Cardiac fibroblast (primary cell): ENCODE data around the gene TMEM108.

Experiments
- DNase-seq, 2 donors: peaks; one replicate each; pipeline versions ENCODE4 v3.0.0 to v3.0.0-alpha.2; 2010; ENCODE audit warnings: low read depth in 2 of 2
- H3K4me3 ChIP-seq, 2 donors: replicated peaks in 1 of 2; 1 replicate in 1 of 2; 2 replicates in 1 of 2; pipeline ENCODE4 v1.5.1; 2011; ENCODE audit warnings: low read depth in 2 of 2, low read length in 2 of 2, mild to moderate bottlenecking in 2 of 2, moderate library complexity in 1 of 2
- TF ChIP-seq, protein P1 (sequence below): IDR thresholded peaks from one replicate; pipeline ENCODE4 v1.5.1; 2011; ENCODE audit warnings: low read depth, mild to moderate bottlenecking, low read length, inconsistent platforms

The TMEM108 gene

DNA sequence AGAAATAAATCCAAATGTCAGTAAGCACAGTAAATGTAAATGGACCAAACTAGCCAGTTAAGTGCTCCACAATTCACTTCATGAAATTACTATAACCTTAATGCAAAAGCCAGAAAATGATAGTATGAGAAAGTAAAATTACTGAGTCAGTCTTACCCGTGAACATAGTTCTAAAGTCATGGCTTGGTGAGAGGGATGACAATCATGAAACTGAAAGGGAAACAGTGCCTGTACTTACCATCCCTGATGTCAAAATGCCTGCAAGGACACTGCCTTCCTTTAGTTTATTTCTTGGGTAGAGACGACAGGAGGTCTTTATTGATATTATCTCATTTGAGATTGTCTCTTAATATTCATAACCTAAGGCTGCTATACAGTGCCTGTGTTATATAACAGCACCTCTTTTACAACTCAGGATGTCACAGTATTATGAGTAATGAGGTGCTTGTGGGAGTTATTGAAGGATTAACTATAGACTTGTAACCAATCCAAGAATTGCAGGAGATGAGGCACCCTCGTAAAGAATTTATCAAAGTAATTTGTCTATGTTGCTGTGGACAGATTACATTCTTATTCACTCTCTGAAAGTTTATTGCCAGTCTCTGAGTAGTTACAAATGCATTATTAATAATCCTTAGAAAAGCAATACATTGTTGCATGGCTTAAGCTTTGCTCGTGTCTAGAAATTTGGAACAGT is 218.7 kb downstream of the TMEM108 start:
- TF ChIP-seq, protein P1, sequence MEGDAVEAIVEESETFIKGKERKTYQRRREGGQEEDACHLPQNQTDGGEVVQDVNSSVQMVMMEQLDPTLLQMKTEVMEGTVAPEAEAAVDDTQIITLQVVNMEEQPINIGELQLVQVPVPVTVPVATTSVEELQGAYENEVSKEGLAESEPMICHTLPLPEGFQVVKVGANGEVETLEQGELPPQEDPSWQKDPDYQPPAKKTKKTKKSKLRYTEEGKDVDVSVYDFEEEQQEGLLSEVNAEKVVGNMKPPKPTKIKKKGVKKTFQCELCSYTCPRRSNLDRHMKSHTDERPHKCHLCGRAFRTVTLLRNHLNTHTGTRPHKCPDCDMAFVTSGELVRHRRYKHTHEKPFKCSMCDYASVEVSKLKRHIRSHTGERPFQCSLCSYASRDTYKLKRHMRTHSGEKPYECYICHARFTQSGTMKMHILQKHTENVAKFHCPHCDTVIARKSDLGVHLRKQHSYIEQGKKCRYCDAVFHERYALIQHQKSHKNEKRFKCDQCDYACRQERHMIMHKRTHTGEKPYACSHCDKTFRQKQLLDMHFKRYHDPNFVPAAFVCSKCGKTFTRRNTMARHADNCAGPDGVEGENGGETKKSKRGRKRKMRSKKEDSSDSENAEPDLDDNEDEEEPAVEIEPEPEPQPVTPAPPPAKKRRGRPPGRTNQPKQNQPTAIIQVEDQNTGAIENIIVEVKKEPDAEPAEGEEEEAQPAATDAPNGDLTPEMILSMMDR, result no peak
- DNase-seq, result peak in 1 of 2 donors; percentile 26
- no peak overlapping the region for H3K4me3 ChIP-seq

DNA sequence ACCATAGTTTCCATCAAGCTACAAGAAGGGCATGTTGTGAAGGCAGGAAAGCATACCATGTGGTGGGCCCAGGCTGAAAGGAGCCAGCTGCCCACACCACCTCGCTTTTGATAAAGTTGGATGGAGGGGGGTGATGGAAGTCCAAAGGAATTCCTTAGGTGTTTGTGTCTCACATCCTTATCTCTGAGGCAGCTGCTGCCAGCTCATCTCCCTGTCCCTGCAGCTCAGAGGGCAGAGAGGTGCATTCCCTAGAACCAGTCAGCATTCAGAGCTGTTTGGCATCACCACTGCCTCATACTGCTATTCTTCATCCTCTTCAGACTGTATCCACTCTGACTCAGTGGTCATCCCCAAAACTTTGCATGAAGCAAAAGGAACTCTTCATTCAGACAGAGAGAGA is 220.2 kb downstream of the TMEM108 start:
- no peak overlapping the region for H3K4me3 ChIP-seq
- TF ChIP-seq, protein P1, result no peak
- DNase-seq, result no peak

DNA sequence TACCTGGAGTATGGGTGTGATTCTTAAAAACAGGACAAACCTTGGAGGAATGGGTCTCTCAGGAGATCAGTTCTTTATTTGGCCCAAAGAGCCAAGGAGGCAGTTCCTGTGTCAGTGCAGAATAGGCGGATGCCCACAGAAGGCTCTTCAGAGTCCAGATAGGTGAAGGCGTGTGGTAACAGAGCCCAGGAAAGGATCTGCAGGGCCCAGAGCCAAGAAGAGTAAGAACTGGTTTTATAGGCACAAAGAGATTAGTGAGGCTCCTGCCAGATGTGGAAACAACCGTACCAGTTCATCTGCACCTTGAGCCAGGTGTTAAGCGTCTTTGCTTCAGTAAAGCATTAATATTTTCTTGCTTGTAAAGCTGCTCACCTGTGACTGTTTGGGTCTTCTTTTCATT is 221.6 kb downstream of the TMEM108 start:
- TF ChIP-seq, protein P1, result no peak
- DNase-seq, result no peak
- H3K4me3 ChIP-seq, result no peak overlapping the region

DNA sequence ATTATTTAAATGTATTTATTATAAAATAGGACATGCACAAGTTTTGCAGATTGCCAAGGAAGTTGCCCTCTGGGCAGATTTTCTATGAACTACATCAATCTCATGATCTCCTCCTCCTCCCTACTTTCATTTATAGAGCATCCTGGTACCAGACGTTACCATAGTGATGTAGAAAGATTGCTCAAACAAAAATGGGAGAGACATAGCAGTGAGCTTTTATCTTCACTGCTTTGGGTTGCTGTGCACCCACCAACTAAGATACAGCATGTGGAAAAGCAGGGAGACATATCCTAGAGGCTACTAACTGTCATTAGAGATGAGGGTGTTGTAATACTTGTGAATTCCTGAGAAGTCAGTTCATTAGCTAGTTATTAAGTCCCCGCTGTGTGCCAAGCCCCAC is 224.1 kb downstream of the TMEM108 start:
- DNase-seq, result no peak
- TF ChIP-seq, protein P1, result no peak
- H3K4me3 ChIP-seq, result no peak overlapping the region

DNA sequence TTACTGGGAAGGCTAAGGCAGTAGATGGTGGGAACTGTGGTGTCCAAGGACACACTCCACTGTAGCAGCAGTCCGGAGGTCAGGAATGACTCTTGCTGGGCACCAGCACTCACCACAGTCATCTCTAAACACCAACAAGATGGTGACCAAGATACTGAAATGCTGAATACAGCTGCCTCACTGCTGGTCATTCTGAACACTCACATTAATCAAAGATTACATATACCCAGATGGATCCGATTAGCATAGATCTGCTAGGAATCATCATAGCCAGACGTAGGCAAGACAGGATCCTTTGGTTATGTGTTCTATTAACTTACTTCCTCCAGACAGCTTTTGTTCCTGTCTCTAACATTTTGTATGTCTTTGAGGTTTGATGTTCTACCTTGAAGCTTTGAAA is 226.7 kb downstream of the TMEM108 start:
- TF ChIP-seq, protein P1, result no peak
- no peak overlapping the region for H3K4me3 ChIP-seq
- DNase-seq, result no peak

DNA sequence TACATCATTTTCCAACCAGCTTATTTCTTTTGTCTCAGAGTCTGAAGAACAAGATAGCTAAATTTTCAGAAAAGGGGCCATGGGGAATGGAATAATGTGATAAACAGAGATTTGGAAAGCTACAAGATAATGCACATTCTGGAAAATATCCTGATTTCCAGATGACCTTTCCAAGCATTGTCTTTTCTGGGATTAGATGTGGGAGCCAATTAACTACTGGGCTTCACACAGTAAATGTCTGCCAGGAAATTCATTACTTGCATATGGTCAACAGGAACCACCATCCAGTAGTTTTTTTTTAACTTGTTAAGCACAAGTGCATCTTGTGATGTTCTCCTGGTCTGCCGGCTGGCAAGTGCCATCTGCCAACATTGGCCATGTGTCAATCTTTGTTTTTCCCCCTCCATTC is 230.5 kb downstream of the TMEM108 start:
- DNase-seq, result no peak
- TF ChIP-seq, protein P1, result no peak
- no peak overlapping the region for H3K4me3 ChIP-seq

DNA sequence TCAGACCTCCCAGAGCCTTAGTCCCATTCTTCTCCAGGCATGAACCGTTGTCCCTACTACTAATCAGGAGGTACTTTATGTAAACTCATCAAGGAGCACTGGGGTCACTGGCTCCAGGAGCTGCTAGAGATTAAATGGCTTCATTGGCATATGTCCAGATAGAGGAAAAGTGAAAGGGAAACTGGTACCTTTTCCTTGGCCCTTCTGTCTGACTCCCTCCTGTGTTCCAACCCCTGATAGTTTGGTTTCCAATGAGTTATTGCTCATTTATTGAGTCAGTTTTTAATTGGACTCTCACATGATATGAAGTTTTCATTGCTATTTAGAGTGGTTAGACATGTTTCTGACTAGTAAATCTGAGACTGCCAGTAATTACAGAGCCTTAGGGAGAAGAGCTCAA is 231.2 kb downstream of the TMEM108 start:
- no peak for DNase-seq
- TF ChIP-seq, protein P1, result no peak
- H3K4me3 ChIP-seq, result no peak overlapping the region
